ENCODE data around the gene RAB44. TPM values are rescaled to one million over a fixed set of nuclear protein-coding genes. Genes with fewer than 3 reads are reported as not detected.

RAB44 gene
- polyA plus RNA-seq, 3 donors = 0.04 to 0.10 (median 0.06) TPM

DNA sequence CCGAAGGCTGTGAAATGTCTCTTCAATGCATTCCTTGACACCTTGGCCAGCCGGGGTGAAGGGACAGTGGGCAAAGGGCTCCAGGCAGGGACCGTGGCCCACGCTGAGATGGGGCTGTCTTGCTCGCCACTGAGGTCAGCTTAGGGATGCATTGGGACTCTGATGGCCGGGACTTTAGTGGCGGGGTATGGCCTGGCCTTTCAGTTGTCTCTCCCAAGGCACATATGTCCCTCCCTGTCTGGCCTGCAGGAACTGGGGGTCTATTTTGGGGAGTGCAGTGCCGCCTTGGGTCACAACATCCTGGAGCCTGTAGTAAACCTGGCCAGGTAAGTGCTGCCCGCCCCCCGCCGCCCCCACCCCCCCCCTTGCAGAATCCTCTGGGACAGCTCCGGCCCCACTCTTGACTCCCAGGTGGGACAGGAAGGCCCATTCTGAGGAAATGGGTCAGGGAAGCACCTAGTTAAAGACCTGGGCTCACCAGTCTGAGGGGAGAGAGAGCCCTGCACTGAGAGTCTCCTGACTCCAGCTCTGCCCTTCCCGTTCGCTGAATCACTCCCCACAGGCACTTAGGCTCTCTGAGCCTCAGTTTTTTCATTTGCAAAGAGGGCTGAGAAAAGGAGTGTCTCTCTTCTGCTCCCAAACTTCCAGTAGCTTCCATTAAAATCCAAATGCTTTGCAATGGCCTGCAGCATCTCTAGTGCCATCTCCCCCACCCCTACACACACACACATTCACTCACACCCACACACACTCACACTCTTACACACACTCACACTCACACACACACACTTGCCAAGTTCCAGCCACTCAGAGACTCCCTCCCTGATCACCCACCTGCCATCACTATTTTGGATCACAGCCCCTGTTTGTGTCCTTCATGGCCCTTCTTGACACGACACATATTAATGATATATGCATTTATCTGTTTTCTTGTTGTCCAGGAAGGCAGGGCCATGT lies 33.1 kb downstream of the RAB44 start:
- no peak for DNase-seq

DNA sequence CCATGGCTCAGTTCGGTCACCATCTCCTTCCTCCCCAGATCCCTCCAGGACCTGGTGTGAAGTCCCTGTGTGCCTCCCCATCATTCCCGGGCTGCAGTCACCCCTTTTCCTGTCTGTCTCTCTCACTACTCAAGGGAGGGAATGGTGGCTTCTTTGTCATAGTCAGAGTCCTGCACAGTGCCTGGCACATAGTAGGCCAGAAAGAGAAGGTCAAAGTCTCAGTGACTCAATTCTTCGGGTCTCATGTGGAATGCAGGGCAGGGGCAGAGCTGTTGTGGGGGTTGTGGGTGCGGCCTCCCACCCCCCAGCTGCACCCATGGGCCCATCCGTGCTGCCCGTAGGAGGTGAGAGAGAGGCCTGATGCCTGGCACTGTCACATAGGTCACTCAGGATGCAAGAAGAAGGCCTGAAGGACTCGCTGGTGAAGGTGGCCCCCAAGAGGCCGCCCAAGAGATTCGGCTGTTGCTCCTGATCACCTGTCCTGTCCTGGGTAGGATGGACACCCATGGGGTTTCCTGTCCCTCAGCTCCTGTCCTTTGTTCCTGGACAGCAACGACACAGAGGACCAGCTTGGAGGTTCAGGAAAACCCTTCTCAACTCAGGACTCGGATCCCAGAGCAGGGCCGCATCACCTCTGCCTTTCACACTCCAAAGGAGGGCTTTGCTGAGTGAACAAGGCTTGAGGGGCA lies 34.1 kb downstream of the RAB44 start:
- DNase-seq = no peak

DNA sequence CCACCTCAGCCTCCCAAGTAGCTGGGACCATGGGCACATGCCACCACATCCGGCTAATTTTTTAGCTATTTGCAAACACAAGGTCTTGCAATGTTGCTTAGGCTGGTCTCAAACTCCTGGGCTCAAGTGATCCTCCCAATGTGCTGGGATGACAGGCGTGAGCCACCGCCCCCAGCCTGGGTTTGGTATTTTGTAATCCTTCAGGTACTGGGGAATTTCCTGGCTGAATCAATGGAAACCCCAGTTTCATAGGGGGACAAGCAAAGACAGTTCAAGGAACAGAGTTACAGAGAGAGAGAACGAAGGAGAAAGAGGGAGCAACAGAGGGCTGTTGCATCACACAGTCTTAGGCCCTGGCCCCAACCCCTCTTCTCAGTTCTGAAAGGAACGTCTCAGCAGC lies 35.7 kb downstream of the RAB44 start:
- DNase-seq = no peak

DNA sequence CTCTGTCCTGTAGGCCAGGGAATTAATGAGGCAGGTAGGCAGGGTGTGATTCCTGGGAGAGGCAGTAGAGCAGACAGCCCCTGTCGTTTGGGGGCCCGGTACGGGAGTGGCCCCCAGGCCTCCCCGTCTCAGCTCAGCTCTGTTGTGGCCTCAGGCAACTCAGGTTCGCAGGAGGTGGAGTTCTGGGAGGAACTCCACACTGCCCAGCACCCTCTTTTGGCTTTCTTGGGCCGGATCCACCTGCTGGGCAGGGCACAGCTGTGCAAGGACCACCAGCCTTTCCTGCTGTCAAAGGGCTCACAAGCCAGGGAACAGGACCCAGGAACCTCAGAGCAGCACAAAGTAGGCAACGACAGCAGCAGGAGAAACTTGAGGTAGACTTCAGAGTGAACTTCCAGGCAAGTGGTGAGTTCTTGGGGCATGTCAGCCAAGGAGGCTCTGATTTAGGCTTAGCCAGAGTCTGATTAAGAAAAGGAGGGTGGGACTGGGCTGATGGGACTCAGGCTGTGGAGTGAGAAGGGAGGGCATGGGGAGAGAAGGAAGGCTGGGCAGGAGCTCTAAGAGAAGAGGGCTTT lies 36.9 kb downstream of the RAB44 start:
- DNase-seq = no peak

DNA sequence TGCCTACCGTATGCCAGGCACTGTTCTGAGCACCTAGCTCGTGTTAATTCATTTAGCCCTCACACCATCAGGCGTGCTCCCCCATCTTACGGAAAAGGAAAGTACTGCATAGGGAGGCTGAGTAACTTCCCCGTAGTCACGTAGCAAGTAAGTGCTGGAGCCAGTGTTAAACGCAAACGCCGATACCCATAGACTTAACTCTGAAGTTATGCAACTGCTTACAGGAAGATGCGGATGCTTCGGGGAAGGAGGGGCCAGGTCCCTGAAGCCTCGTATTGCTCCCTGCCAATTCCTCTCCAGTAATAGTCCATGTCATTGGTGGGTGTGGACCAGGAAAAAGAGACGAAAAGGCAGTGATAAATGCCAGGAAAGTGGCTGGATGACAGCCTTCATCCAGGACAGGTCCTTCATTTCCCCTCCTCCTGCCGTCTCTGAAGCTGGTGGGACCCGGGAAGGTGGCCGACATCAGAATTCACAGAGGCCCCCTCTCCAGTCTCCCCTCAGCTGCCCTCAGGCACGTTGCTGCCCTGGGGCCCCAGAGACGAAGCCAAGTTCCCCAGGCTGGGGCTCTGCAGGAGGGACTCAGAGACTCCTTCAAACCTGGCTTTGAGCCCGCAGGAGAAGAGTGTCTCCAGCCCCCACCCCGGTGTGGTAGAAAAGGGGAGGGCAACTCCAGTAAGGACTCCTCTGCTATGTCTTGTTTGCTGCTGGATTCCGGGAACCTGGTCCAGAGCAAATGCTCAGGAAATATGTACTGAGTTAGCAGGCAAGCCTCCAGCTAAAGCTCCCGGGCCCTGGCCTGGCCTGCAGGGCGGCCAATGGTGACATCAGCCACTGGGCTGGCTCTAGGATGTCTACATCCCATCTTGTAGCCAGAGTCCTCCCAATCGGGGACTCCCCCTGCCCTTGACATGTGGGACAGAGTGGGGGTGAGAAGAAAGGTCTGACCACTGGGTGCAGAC lies 37.8 kb downstream of the RAB44 start:
- DNase-seq = no peak

DNA sequence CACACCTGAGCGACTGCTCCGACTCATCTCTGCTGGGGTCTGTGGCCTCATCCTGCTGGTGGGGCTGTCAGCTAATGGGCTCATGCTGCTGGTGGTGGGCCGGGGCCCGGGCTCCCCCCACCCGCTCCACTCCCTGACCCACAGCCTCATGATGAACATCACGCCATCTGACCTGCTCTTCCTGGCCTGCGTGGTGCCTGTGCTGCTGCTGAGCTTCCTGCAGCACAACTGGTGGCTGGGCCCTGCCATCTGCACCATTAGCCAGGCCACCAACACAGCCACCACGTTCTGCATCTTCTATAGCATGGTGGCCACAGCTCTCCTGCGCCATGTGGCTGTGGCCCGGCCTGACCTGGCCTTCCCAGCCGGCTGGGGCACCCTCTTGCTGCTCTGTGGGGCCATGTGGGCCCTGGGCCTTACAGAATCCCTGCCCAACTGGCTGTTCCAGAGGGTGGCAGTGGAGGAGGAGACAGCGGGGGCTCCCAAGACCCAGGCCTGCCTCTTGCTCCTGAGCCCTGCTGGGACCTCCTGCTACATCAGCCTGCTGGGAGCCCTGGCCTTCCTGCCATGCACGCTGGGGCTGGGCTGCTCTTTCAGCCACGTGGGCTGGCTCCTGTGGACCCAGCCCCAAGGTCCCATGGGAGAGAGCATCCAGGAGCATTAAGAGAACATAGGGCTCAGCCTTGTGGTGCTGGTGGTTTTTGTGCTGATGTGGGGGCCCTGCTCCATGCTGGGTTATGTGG lies 39.6 kb downstream of the RAB44 start:
- DNase-seq = no peak

DNA sequence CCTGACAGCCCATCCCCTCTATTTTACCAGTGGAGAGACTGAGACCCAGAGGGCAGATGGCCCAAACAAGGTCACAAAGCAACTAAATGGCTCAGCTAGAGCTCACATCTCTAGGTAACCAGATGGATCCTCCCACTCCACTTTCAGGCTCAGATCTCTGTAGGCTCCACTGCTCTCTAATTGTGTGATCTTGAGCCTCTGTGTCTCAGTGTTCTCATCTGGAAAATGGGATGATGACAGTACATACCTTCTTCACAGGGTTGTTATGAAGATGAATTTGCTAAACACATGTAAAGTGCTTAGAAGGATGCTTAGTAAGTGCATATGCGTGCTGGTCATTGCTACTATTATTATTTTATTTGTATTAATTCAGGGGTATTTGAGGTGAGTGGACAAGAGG lies 40.5 kb downstream of the RAB44 start:
- DNase-seq = no peak

DNA sequence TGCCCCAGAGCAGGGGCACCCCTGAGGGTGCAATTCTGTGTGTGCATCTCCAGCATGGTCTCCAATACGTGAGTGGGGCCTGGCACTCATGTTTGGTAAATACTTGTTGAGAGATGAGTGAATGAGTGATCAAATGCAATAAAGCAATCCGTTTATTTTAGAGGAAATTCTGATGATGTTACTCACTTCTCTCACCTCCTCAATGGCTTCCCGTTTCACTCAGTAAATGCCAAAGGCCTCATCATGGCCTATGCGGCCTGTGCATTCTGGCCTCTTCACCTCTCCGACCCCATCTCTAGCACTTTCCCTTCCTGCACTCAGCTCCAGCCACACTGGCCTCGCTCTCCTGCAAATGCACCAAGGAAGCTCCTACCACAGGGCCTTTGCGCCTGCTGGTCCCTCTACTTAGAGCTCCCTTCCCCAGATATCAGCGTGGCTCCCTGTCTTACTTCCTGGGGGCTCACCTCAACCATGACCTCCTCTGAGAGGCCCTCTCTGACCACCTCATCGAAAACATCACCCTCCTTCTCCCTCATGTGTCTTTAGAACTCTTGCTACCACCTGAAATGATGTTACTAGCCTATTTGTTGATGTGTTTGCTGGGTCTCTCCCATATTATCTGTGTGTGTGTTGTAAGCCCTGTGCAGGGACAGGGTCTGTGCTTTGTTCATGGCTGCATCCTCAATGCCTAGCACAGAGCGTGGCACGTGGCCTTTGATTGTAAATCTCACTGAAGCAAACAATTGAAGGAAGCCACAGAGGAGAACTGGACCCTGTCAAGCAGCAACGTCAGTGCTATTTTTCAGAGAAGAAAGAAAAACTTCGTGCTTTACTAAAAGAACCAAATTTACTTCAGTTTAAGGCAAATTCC lies 42.6 kb downstream of the RAB44 start:
- DNase-seq = no peak

DNA sequence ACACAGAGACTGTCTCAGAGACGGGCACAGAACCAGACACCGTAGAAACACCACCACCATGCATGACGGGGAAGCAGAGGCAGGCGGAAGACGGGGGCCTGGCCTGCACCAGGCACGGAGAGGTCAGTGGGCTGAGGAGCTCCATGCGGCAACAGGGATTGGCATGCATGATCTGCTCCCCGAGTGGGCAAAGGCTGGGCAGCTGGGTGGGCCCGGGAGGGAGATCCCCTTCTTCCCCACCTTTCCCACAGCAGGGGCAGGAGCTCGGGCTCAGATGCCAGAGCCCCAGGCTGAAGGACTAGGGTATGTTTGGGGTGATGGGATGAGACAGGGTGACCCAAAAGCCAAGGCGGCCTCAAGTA lies 43.2 kb downstream of the RAB44 start:
- no peak for DNase-seq

DNA sequence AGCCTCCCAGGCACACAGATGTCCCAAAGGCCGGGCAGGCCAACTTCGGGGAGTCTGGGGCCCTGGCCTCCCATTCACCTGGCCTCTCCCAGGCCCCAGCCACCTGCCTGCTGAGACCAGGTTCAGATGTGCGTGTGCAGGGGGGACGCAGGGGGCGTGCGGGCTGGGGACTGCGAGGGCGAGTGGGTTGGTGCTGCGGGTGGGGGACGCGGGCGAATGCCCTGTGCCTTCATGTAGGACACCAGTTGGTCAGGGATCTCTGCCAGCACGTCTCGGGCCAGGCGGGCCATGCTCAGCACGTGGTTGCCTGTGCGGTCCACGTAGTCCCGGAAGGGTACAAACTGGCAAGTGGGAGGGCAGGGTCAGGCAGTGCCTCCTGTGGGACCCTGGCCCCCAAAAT lies 44.5 kb downstream of the RAB44 start:
- DNase-seq = no peak

DNA sequence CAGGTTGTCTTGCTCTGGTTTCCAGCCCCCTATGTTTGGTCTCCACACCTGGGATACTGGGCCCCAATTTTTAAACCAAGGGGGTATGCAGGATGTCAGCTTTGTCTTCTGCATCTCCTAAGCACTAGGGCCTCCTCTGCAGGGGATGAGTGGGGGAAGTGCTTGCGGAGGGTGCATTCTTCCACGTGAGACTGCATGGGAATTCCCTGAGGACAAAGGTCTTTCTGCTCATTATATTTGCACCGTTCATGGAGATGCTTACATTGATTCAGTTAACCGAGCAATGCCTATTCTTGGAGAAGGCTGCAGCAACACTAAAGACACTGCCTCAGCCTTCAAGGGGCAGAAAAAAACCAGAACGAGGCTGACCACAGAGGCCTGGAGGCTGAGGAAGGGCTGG lies 45.4 kb downstream of the RAB44 start:
- DNase-seq = no peak

DNA sequence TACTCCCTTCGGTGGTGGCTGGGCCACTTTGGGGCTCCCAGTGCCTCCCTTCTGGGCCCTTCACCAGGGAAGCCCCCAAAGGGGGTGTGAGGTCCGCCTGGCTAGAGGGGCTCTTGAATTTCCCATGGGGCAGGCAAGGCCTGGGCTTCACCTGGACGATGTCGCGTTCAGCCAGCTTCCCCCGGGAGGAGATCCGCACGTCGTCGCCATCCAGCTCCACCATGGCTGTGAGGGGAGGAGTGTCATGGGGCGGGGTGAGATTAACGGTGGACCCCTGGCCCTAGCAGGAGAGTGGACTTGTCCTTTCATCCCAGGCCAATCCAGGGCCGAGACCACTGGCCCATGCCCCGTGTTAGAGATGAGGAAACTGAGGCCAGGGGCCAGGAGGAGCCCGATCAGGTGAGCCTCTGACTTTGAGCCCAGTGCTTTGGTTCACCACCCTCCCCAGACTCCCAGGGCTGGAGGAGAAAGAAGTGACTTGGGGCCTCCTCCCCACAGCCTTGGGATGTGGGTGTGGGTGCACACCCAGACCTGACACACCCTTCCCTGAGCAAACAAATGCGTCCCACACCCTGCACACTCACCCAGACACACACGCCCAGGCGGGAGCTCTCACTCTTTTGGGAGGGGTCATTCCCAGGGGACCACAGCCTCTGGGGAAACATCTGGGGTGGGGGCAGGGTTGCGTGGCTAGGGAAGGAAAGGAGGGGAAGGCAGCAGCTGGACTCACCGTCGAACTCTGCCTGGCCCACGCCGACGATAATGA lies 46.1 kb downstream of the RAB44 start:
- DNase-seq = no peak

DNA sequence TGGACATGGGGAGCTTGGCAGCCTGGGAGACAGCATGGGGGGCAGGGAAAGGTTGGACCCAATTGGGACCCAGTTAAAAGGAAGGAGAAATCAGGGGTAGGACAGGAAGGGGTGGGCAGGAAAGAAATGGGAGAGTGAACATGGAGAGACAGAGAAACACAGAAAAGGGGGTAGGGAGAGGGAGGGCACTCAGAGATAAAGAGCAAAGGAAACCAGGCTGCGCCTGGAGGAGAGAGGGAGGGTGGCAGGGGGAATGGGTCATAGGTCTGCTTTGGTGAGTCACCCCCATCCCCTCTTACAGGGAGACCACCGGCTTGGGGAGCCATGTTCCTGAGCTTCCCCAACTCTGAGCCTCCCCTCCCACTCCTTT lies 46.7 kb downstream of the RAB44 start:
- DNase-seq = no peak

DNA sequence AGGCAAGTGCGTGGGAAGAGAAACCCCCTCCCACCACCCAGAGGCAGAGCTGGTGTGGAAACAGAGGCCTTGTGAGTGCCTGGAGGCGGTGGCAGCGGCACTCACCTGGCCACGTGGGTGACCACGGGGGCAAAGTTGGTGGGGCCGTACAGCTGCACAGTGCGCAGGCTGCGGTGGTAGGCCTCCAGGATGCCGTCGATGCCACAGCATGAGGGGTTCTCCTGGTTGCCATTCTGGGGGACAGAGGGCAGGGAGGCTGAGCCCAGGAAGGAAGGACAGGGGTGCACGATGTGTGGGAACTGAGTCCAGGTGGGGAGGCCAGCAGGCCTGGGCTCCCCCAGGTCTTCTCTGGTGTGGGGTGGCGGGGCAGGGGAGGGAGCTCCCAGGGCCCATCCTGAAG lies 47.7 kb downstream of the RAB44 start:
- no peak for DNase-seq

DNA sequence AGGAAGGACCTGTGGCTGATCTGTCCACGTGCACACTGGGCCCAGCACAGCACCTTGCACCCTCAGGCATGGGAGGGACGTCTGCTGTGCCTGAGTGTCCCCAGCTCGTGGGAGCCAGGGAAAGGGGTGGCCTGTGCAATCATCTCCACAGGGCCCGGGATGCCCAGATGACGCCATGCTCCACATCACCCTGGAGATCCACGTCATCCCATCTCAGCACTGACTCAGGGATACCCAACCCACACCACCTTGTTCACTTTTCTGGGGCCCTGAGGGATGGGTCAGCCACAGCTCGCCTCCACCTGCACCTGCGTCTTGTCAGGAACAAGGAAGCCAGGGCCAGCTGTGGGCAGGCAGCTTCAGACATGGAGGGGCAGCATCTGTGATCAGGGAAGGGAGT lies 48.2 kb downstream of the RAB44 start:
- no peak for DNase-seq

DNA sequence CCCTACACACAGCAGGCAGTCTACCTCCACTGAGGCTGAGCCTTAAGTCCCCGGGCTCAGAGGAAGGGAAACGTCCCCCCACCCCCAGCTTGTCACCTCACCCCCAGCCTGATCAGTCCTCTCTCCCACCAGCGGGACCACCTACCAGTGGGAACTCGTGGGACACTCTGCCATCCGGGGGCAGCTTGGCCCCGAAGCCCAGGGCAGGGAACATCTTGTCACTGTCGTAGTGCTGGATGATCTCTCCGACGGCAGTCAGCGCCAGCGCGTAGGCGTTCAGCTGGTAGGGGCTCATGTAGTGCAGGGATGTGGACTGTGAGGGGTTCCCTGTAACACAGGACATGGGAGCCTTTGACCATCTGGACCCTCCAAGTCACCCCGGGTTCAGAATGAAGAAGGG lies 48.6 kb downstream of the RAB44 start:
- no peak for DNase-seq

DNA sequence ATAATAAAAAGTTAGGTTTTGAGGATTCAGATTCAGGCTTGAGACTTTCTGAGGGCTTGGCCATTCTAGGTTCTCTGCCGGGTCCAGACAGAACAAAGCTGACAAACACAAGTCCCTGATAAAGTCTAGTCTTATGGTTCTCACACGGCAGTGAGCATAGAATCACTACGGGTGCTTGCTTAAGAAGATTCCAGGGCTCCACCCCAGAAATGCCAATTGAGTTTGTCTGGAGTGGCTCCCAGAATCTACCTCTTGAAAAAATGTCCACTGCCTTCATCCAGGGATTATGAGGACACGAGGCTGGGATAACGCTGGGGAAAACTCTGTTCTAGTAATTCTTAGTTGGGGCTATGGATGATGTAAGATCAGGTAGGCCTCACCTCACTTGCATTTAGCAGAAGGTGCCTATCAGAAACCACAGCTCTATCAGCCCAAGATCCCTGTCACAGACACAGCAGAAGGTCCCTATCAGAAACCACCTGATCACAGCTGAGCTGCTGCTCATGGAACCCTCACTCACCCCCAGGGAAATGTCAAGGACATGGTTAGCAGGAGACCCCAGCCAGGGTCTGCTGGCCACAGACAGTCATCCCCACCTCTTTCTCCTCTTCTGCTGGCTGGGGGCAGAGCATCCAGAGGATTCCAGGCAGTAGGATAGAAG lies 52.3 kb downstream of the RAB44 start:
- DNase-seq = no peak

DNA sequence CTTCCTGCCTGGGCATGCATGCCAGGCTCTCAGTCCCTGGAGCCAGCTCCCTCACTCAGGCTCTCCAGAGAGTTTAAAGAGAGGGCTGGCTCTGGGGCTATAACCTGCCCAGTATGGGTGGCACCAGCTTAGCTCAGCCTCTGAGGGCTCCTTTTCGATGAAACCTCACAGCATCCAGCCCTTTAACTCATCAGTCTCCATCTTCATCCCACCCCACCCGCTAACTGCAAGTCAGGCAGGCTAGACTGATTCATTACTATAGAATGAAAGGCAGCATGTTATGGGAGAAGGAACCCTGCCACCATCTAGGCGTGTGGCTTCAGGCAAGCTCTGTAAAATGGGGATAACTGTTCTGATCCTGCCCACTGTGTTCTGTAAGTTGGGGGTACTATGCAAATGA lies 53.5 kb downstream of the RAB44 start:
- DNase-seq = no peak

DNA sequence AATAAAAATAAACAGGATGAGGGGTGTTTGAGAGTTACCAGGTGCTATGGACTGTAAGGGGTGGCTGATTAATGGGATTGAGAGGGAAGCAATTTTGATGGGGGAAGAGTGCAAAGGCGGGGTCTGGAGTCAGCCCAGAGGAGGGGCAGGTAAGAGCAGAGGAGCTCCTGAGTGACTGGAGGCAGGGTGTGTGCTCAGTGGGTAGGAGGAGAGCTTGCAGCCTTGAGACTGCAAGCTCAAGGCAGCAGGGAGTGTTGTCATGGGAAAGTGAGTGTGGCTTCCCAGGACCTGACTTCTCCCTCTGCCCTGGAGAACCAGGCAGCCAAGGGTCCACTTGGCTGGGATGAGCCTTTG lies 54.2 kb downstream of the RAB44 start:
- no peak for DNase-seq

All from renal pelvis (tissue), 4 donors.